GM21576 (cell line): Measurements from ENCODE around the gene ALK.
"Not testable (repeated sequence)": the region's sequence is repeated elsewhere in the genome, so short reads cannot be mapped to it uniquely, and the experiment has no call there.

Experiments used
- ATAC-seq: cut with Tn5 transposase; IDR thresholded peaks from one replicate; pipeline ENCODE4 v1.9.1; 2021; ENCODE audit warnings: mild to moderate bottlenecking, moderate library complexity; ENCODE audit not compliant: unreplicated experiment

Gene ALK

DNA sequence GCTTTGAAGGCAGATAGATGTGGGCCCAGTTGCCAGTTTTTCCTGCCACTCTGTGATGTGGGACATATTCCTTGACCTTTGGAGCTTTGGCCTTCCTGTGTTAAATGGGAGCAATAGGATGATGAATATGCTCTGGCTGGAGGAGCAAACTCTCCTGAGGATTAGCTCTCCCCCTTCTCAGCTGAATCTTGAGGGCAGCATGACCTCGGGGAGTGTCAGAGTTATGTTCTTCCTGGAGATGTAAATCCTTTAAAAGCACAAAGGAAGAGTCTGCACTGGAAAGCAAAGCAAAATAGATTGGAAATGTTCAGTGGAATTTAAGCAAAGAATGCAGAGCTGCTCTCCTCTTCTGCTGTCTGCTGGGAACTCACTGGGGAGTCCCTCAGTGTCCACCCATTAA, 160.1 kb downstream of the ALK start:
- ATAC-seq: no peak

DNA sequence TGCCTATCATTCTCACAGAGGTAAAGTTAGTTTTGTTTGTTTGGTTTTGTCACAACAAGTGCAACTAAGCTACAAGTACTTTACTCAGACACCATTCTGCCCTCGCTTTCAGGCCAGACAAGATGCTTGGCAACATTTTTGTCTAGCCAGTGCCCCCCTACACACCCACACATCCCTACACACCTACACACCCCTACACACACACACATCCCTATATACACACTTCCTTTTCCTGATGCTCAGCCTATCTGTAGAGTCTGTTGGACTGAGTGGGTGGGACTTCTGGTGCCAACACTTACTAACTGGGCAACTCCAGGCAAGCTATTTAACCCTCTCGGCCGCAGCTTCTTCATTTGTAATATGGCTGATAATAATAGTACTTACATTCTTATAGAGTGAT, 161.4 kb downstream of the ALK start:
- no peak for ATAC-seq

DNA sequence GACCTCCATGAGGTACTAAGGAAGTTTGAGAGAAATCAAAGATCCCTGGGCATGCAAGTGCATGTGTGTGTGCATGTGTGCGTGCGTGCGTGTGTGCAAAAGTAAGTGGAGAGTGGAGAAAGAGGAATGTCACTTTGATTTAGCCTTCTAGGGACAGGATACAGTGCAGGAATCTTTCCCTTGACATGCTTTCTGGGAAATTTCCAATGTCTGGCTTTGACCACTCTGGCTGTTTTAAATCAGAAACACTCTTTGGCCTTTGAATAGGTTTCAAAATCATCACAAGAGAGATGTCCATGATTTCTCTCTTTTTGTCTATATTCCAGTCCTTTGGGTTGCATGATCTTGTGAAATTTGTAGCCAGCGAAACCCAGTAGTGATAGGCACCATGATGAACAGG, 162.0 kb downstream of the ALK start:
- no peak for ATAC-seq

DNA sequence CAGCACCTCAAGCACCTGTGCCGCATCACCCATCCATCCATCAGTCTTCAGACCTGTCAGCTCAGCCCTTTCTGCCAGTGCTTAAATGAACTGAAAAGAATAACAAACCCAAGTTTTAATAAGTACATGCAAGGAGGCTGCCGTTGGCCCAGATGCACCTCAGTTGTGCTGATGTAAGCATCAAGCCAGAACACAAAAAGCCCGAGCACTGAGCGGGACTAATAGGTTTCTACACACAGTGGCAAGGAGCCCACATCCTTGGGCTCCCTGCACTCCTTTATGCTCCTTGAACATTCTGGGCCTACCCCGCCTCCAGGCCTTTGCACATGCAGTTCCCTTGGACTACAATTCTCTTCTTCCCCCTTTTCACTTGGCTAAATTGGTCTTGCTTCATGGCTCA, 165.6 kb downstream of the ALK start:
- no peak for ATAC-seq

DNA sequence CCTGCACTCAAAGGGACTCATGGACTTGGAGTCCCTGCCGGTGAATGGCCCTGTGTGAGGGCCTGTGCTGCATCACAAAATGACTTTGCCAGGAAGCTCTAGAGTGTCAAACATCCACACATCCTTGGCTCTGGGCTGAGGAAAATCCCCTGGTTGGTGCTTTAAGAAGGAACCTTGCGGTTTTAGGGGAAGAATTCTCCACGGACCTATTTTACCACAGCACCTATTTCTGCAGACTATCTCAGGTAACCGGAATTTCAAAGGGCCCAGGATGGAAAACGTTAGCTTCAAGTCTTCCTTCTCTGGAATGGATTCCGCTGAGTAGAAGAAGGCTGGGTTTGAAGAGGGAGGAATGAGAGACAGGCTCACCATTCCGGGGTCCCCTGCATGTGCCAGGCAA, 166.2 kb downstream of the ALK start:
- ATAC-seq: no peak

DNA sequence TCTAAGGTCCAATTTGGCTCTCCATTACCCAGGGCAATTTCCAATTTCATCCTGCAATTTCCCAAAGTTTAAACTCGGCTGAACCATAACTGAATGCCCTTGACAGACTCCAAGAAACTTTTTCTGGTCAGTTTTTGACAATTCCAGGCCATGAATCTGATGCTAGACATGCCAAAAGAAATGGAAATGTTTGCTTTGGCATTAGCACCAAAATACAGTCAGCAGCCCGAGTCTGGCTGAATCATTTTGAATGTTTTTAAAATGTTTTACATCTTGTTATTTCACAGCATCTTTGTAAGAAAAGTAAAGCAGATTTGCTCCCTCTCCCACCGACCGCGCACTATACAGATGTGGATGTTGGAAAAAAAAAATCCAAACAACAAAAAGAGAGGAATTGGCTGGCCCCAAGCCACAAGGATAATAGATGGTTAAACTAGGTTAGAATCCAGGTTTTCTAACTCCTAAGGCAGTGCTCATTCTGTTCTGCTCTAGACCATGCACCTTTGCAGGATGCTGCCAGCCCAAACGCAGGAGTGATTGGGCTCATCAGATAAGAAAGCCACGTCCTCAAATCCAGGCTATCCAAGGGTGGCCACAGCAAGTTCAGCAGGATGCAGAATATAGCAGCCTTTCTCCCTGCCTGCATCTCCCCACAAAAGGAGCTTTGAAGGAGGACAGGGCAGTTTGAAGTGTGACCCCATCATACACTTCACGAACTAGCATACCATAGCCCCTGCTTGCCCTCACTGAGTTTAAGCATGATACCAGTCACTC, 167.5 kb downstream of the ALK start:
- no peak for ATAC-seq

DNA sequence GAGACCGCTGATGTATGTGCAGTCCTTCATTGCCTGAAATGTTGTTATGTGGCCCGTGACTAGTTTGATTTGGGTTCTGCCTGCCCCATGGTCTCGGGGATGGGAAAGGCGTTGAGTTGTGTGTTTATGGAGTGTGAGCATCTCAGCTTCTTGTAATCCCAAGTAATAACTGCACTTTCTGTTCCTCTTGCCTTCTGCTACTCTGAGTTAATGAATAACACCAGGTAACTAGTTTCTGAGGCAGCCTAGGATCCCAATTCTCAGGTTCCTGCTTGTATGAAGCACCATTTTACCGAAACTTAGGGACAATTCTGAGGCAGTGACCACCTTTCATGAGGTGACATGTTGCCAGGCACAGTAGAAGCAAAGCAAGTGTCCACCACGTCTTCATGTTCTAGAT, 170.0 kb downstream of the ALK start:
- ATAC-seq: no peak

DNA sequence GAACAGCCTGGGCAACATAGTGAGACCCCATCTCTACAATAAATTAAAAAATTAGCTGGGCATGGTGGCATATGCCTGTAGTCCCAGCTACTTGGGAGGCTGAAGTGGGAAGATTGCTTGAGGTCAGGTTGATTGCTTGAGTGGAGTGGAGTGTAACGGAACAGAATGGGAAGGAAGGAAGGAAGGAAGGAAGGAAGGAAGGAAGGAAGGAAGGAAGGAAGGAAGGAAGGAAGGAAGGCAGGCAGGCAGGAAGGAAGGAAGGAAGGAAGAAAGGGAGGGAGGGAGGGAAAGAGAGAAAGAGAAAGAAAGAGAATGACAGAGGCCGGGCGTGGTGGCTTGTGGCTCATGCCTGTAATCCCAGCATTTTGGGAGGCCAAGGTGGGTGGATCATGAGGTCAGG, 170.9 kb downstream of the ALK start:
- not testable (repeated sequence) for ATAC-seq

DNA sequence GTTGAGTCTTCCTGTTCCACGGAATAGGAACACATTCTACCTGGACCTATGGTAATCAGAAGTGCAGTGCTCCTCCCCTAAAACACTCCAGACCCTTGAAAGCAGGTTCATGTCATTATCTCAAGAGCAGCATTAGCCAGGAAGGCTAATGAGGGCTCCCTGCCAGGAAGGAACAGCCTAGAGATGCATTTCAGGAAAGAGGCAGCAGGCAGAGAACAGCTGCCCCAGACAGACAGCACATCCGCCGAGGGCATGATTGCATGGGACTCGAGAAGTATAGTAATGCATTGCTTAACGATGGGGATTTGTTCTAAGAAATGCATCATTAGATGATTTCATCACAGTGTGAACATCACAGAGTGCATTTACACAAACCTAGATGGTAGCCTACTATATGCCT, 171.5 kb downstream of the ALK start:
- ATAC-seq: no peak

DNA sequence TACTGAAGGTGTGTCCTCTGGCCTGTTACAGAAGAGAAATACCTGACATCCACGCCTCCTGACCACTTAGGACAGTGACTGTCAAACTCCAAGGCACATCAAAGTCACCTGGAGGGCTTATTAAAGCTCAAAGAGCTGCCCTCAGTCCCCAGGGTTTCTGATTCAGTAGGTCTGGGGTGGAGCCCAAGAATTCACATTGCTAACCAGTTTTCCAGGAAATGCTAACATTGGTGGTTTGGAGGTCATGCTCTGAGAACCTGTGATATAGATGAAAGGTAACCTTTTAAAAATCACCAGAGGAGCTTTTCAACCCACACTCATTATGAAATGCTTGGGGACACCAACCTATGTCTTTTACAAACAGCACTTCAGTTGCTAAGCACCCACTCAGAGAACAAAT, 172.3 kb downstream of the ALK start:
- ATAC-seq: no peak

DNA sequence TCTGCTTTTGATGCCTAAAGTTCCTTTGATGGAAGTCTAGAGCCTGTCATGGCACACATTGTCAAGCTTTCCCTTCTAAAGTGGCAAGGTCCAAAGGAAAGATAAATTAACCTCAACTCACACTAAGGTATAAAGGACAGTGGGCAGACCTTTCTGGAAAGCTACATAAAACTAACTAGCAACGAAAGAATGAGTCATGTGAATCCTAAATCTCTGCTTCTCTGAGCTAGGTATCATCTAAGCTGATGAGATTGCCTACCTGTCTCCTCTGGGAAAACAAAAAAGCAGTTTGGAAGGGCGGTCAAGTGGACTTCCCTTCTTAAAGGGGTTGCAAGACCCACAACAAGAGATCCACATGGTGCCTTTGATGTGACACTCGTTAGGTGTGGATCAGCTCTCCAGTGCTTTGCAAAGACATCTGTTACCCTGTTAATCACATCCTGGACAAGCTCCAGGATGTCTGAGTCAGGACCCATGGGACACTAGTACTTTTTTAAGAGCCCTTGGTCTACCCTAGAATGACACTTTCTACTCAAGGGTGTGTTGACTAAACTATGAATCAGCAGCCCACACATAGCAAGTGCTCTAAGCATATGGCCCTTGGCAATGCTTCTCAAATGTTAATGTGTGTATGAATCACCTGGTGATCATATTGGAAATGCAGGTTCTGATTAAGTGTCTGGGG, 173.5 kb downstream of the ALK start:
- ATAC-seq: no peak

DNA sequence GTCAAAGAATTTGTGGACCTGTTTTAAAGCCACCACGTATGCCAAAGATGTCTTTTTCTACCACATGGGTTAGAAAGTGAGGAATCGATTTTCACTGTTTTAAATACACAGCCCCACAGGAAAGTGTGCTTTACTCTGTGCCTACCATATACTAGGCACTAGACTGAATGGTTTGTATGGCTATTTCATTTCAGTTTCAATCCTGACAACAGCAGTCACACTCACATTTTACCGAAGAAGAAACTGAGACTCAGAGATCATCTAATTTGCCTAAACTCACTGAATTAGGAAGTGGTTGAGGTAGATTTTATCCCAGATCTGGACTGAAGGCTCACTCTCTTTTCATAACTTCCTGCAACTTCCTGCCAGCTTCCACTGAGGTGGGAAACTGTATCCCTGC, 176.4 kb downstream of the ALK start:
- ATAC-seq: peak; percentile 78

DNA sequence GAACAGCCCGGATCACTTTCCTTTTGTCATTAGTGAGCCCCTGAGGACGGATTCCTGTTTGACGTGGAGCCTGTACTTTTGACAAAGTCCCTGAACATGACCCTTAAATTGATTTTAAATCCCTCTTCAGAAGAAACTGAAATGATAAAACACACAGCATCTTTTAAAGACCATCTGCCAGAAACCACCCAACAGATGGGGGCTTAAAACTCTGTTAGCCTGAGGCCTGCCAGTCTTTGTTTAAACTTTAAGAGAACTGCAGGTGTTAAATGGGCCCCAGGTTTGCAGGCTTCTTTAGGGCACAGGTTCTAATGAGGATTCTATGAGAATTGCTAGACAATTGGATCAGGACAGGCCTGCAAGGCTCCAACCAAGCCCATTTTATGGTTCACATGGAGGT, 177.9 kb downstream of the ALK start:
- no peak for ATAC-seq

DNA sequence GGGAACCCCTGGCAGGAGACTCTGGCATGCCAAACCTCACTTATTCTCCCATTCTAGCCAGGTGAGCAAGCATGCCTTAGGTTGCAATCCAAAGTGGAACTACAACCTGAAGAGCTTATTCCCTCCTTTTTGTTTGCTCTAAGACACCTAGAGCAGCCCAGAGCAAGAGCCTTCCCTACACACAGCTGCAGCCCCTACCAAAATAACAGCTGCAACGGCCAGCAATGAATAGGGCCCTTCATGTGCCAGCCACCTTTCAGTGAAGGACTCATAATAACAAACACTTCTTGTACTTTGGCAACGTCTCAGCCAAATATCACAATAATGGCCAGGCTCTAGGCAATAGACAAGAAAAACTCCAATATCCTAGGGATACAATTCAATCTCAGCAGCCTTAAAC, 178.7 kb downstream of the ALK start:
- no peak for ATAC-seq

DNA sequence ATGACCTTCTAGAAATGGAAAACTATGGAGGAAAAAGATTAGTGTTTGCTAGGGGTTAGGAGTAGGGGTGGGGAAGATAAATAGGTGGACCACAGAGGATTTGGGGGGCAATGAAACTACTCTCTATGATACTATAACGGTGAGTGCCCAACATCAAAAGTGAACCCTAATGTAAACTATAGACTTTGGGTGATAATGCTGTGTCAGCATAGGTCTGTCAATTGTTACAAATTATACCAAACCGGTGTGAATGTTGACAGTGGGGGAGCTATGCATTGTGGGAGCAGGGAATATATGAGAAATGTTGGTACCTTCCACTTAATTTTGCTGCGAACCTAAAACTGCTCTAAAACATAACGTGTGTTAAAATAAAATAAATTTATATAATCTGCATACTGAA, 180.3 kb downstream of the ALK start:
- no peak for ATAC-seq

DNA sequence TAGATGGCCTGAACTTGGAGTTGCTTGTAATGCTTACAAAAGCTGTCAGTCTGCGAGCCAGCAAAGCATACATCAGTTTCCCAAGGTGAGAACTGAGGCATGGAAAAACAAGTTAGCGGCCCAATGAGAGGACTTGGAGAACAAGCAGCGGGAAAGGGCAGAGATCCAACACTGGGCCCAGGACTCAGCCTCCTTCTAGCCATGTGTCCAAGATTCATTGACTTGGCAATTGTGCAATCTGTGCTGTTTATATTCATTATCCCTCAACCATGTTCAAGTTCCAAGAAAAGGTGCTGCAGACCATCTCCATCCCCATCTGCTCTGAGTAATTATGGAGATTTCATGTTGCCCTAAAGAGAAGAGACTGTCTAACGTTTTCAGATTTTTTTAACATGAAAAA, 187.4 kb downstream of the ALK start:
- no peak for ATAC-seq

DNA sequence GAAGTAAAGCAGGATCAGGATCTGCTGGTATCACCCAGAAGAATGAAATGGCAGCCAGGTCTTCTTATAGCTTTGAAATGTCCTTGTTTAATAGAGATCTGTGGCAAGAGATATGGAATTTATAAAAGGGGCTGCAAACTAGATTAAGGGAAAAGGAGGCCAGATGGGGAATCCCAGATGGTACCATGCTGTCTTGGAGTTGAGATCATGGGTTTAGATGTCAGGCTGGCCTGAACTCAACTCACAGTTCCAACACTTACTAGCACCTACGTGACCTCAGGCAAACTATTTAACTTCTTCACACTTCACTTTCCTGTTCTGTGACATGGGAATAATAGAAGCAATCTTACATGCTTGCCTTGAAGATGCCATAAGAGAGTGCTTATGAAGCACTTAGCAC, 188.2 kb downstream of the ALK start:
- ATAC-seq: no peak

DNA sequence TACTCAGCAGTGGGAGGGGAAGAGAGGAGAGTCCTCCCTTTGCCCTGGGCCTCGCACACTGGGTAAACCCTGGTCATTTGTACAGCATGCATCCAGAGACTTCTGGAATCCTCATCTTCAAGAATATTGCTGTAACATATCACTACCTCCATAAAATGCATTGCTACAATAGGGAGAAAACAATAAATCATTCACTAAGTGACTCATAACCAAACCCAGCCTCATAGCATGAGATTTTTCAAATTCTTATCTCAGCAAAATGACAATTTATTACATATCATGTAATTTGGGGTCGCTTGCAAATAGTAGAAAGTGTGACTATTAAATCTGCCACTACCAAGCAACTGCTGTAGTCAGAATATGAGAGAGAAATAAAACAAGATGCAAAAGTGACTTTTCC, 189.4 kb downstream of the ALK start:
- no peak for ATAC-seq

DNA sequence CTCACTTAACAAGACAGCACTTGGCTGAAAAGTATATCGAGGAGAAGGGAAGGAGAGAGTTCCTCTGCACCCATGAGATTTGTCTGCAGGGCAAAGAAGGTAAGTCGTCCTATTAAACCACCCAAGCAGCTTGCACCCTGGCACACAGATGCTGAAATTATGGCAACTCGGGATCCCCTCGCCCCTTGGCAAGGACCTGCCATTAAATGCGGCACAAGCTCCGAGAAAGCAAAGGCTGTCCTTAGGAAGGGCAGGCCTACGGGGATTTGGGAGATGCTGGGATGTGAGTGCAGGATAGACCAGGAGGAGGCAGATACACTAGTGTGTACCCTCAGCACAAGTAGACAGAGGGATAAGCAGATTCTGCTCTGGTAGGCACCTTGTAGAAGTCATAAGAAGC, 191.5 kb downstream of the ALK start:
- no peak for ATAC-seq

DNA sequence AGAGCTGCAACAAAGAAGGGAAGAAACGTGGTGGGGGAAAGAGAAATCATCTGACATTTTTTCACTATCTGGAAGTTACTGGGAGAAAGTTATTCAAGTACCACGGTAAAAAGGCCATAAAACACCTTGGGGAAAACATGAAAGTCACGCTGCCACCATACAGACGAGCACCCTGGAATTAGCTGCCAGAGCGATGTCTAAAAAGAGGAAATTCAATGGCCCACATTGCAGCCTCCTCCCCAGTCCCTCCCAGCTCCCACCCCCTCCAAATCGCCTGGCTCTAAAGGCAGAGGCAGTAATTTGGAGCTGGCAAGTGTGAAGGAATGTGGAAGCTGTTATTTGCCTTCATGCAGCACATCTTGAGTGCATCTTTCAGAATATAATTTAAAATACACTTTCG, 192.0 kb downstream of the ALK start:
- ATAC-seq: no peak

DNA sequence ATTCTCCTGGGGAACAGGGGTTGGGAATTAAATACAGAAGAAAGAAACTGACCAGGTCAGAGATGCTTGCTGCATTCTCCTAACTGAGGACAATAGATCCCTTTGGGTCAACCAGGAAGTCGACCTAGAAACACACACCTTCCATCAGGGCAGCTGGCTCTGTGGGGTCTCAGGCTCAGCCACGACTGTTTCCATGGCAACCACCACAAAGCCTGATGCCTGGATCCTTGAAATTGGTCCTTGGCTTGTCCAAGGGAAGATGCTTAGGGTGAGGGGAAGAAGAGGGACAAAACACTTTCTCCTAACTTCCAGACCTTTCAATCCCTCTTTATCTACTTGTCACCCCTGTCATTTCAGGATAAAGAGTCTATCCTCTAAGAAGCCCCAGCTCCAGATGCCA, 194.4 kb downstream of the ALK start:
- ATAC-seq: no peak

DNA sequence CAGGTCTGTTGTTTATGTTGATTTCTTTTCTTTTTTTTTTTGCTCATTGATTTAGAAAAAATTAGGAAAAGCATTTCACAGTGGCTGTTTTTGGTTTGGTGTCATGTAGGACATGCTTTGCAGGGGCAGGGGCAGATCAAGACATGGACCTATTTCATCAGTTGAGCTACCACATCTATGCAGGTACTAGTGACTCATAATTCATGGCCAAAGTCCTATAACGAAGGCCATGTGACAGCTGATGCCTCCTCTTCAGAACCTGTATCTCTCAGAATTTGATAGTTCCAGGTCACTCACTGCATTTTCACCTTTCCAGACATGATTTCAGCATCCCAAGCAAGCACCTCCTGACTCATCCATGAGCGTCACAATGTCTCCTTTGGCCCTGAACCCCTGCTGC, 195.8 kb downstream of the ALK start:
- ATAC-seq: no peak

DNA sequence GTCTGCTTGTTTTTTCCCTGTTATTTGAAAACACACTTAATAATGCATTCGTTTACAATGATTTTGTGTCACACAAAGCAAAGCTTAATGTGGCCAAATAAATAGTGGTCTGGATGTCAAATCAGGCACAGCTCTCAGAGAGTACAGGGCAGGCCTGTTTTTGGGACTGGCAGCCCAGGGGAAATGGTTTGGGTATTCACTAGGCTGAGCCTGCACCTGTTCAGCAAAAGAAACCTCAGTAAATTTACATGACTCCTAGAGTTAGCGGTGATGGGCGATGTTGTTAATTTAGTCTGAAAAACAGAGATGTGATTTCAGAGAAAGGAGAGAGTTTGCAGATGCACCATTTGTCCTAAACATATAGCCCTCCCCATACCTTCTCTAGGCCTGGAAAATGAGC, 197.1 kb downstream of the ALK start:
- no peak for ATAC-seq
